Measurements from ENCODE around the gene MAPK8.

MAPK8 gene

DNA sequence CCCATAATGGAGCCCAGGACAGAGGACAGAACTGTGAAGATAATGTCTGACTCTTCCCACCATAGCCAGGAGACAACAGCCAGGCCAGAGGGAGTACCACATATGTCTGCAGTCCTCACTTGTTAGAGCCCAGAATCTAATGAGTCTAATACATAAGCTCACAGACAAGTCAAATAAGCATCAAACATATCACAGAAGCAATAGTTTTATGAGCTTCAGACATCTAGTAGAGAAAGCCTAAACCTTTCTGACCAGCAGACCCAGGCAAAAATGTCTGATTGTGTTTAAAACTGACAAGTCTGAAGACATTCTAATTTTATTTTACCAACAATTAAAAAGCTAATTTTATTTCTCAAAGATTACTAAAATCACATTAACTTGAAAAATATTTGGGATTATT is 75.5 kb downstream of the MAPK8 start:
- DNase-seq (ENCODE audit: low read depth in 2 of 2, low spot score in 1 of 2), result no peak

DNA sequence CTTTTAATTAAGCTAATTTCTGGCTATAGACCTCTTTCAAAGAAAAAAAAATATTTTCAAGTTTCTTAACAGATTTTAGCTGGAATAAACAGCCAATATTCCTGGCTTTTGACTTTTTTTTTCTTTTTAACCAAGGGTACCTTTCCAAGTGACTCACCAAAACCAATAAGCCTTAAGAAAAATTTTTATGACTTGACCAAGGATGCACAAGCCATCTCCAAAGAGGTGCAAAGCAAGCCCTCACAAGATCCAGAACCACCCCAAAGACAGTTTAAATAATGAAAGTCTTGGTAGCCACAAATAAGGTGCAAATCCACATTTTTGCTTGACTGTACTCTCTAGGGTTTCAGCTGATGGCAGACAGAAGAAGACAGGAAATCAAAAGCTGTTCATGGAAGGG is 76.5 kb downstream of the MAPK8 start:
- DNase-seq (ENCODE audit: low read depth in 2 of 2, low spot score in 1 of 2), result no peak

DNA sequence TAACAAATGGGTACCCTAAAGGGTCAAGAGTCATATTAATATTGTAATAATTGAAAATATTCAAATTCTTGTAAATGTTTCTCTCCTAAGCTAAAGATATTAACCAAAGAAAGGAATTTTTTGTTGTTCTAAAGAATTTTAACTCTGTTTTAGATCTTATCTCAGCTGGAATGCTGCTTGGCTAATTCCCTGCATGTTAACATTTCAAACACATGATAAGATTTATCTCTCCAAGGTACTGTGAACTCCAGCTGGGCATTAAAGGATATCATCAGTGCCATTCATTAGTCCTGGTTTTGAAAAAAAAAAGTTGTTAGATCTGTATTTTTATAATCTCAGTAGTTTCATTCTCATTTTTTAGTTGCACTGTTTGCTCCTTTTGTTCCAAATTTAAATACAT is 76.9 kb downstream of the MAPK8 start:
- no peak for DNase-seq (ENCODE audit: low read depth in 2 of 2, low spot score in 1 of 2)

DNA sequence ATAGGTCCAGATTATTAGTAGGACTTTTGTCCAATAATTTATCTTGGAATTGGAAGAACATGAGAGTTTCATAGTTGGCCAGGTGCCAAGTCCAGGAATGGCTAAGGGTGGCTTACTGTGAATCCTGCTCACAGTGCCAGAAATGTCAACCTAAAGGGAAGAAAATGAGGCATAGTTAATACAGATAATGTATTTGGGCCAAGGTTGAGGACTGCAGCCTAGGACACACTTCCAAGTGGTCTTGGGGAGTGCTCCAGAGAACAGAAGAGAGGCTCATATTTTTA is 78.2 kb downstream of the MAPK8 start:
- no peak for DNase-seq (ENCODE audit: low read depth in 2 of 2, low spot score in 1 of 2)

DNA sequence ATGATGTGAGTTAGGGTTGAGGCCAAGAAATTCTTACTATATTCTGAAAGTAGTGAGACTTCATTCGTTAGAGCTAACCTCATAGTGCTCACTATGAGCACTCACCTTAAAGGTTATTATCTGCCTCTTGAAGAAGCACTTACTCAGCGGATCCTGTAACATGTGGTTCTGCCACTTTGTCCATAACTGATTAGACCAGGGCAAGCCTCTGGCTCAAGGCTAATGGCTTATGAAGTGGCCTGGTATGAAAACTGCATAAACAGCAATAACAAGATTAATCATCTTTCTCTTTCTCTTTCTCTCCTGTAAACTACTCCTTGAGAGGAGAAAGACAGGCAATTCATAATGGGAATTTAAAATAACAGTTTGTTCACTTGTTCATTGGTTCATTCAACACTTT is 82.8 kb downstream of the MAPK8 start:
- no peak for DNase-seq (ENCODE audit: low read depth in 2 of 2, low spot score in 1 of 2)

DNA sequence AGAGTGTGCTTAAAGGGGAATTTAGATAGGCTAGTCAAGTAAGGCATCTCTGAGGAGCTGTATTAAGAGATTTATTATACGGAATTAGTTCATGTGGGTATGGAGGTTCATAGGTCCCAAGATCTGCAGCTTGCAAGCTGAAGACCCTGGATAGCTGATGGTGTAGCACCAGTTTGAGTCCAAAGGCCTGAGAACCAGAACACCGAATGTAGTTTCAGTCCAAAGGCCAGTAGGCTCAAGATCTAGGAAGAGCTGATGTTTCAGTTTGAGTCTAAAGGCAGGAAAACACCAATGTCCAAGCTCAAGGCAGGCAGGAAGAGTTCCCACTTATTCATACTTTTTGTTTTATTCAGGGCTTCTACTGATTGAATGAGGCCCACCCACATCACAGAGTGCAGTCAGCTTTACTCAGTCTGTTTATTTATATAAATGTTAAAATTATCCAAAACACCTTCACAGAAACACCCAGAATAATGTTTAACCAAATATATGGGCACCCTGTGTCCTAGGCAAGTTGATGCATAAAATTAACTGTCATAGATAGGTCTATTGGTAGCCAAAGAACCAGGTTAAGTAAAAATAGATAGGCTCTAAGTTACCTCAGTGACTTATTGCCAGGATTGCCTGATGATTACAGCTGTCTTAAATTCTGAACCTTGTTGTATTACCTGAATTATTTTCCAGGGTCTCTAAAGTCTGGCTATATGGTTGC is 83.5 kb downstream of the MAPK8 start:
- DNase-seq (ENCODE audit: low read depth in 2 of 2, low spot score in 1 of 2), result no peak

DNA sequence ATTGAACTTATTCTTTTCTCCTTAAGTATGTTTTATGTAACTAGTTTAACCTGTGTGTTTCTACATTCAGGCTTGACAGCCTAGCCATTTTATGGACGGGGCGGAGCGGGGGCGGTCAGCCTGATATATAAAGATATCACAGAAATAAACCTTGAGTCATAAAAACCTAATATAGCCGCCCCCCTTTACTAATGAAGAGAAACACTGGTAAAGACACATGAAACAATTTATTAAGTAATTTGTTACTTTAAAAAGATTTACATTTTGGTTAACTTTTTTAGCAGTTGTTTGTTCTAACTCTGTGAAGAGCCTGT is 84.0 kb downstream of the MAPK8 start:
- no peak for DNase-seq (ENCODE audit: low read depth in 2 of 2, low spot score in 1 of 2)

DNA sequence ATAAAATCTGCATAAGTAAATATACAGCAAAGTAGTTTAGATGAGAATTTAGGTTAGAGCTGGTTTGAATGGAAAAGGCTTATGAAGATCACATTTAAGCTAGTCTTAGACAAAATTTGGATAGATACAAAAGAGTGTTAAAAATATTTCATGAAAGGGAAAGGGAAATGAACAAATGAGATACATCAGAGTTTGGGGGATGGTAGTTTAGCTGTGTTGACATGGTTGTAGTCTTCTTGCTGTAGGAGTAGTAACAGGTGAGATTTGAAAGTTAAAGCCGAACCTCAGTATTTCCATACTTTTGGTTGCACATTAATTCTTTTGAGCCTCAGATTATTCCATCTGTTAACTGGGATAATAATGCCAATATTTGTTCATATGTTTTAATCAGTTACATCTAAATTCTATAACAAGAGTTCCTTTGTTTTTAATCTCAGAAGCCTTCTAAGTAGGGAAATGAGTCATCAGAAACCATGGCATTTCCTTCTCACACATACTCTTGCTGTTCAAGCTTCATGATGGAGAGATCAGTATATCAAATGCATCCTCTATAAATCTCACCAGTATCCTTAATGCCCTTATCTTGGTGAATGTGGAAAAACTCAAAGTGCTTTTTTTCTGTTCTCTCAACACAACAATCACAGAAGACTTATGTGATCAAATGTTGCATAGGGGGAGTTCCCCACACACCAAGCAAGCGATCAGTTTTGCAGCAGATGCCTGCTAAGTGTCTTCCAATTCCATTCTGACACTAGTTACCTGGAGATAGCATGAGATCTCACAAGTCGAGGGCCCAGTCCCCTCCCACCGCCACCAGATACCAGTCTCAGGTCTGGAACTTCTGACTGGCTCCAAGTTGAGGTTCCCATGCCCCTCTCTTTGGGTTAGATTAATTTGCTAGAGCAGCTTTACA is 84.7 kb downstream of the MAPK8 start:
- no peak for DNase-seq (ENCODE audit: low read depth in 2 of 2, low spot score in 1 of 2)

DNA sequence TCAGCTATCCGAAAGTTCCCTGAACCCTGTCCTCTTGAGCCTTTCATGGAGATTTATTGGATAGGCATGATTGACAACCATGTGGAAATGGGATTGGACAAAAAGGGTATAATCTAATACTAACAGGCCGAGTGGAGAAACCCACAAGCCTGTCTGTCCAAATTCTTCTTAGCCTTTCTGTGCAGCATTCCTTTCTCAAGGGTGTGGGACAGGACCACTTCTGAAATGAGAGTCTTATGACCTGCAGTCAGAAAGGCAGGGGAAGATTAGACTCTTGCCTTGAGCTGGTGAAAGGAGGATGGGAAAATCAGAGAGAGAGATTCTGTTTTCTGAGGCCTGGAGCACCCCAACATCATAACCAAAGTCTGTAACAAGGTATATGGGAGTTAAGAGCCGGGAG is 85.5 kb downstream of the MAPK8 start:
- DNase-seq (ENCODE audit: low read depth in 2 of 2, low spot score in 1 of 2), result no peak

DNA sequence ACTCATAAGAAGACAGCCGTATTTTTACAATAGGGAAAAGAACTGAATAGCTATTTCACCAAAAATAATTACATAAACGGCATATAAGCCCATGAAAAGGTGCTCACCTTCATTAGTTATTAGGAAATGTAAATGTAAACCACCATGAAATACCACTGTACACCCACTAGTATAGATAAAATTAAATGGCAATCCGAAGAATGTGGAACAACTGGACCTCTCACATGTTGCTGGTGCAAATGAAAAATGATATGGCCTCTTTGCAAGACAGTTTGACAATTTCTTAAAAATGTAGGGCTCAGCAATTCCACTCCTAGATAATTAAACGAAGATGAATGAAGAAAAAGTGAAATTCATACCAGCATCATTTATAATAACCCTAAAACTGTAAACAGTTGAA is 91.8 kb downstream of the MAPK8 start:
- no peak for DNase-seq (ENCODE audit: low read depth in 2 of 2, low spot score in 1 of 2)

DNA sequence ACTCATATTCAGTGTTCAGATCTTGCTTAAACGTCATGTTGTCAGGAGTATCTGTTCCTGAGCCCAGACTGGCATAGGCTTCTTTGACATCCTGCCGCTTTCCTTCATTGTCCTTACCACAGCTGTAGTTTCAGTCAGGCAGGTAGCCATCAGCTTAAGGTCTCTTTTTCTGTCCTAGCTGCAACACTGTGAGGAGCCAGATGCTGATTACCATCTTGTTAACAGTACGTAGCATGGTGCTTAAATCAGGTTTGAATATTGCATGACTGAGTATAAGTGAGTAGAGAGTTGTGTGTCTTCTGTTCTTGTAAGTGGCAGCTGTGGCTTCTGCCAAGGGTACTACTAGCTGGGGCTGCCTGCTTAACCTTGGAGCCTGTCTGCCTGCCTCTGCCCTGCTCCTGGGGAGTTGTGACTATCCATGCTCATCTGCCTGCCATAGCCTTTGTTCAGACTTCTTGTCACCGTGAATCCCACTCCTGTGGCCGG is 92.6 kb downstream of the MAPK8 start:
- no peak for DNase-seq (ENCODE audit: low read depth in 2 of 2, low spot score in 1 of 2)

DNA sequence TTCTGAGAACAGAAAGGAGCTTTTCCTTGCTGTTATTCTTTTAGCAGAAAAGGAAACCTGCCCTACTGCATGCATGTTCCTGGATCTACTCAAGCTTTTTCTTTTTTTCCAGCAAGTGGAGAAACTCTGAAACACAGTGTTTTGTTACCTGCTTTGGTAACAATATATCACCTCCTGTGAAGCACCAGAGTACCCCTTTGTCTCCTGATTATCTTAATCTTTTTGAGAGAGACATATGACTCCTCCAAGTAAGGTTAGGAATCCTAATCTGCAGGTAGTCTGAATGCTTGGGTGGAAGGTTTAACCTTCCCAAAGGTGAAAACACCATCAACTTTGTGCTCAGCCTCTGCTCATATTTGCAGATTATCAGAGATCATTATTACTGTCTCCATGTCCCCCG is 93.1 kb downstream of the MAPK8 start:
- no peak for DNase-seq (ENCODE audit: low read depth in 2 of 2, low spot score in 1 of 2)

DNA sequence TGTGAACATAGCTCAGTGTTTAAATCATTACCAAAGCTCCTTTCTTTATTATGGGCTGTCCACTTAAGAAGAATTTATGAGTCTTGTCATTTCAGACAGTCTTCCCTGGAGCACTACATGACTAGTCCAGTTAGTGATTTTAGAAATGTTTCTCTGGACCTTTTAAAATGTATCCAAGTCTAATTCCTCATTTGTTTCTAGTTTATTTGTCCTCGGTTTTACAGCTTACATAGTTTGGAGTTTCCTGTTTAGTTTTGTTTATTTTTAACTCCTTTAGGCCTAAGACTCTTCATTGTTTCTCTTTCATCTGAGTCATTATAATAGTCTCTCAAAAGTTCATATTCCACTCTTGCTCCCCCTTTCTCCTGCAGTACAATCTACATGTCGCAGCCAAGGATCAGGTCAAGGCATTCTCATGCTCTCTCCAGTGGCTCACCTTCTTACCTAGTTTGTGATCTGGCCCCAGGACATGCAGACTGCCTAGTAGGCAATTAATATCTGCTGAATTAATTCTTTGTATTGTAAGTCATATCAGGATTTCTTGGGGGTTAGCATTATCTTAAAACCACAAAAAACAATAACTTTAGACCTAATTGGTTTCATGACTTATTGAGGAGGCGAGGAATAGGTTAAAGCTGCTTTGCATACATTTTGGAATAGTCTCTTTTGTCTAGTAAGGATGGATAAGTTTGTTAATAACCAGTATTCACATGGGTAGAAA is 93.8 kb downstream of the MAPK8 start:
- no peak for DNase-seq (ENCODE audit: low read depth in 2 of 2, low spot score in 1 of 2)

DNA sequence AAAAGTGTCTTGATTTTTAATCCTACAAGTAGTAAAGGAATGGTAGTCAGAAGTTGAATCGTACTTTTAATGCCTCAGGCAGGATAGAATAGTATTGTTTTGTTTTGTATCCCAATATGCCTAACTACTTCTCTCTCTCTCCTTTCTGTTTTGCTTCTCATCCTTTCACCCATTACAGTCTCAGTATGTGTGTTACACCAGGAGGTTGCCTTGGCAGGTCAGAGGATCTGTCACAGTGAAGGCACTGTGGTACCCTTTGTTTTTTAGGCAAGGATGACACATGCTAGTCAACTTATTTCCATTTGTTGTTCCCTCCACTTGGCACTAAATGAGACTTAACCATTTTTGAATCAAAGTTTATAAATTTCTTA is 94.4 kb downstream of the MAPK8 start:
- DNase-seq (ENCODE audit: low read depth in 2 of 2, low spot score in 1 of 2), result no peak

DNA sequence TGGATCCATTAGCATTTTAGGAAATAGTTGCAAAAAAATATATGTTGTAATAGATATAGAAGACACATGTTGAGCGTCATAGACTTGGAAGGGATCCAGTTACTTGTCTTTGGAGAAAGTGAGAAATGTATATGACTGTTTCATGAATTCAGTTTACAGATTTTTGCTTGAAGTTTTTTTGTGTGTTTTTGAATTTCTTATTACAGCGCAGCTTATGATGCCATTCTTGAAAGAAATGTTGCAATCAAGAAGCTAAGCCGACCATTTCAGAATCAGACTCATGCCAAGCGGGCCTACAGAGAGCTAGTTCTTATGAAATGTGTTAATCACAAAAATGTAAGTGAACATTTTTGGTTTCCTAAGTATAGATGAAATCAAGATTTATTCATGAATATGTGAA is 98.2 kb downstream of the MAPK8 start:
- no peak for DNase-seq (ENCODE audit: low read depth in 2 of 2, low spot score in 1 of 2)

DNA sequence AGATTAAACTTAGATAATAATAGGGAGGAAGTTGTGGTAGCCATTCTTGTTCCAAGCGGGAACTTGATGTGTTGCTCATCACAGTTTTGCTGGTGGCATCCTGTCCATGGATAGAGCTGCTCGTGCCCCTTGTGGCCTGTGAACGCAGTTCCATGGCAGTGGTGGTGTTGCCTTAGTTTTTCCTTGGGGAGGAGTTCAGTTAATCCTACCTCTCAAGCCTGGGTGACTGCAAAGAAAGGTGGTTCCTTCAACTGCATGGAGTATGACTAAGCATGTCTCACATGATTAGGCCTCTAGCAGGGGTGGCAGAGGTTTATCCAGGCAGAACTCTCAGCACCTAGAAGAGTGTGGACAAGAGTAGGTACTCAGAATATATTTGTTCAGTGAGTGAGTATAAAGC is 99.7 kb downstream of the MAPK8 start:
- DNase-seq (ENCODE audit: low read depth in 2 of 2, low spot score in 1 of 2), result no peak

DNA sequence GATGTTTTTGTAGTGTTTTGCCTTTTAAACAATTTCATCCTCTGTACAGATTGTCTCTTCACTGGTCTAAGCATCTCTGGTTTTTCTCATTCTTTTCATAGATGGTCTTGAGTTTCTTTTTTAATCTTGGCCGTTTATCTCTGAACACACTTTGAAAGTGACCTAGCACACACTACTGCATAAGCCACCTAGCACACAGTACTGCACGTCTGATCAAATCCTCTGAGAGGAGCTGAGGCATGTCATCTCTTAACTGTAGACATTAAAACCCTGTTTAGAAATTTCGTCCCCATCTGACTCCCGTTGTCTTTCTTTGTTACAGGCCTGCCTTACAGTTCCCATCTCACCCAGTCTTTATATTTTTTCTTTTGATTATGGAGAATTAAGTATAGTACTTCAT is 100.2 kb downstream of the MAPK8 start:
- DNase-seq (ENCODE audit: low read depth in 2 of 2, low spot score in 1 of 2), result no peak

DNA sequence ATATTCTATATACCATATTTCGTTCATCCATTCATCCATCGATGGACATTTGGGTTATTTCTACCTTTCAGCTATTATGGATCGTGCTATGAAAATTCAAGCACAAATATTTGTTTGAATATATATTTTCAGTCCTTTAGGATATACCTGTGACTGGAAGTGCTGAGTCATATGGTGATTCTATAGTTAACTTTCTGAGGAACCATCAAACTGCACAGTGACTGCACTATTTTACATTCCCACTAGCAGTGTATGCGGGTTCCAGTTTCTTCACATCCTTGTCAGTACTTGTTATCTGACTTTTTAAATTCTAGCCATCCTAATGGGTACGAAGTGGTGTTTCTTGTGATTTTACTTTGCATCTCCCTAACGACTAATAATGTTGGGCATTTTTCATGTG is 104.0 kb downstream of the MAPK8 start:
- no peak for DNase-seq (ENCODE audit: low read depth in 2 of 2, low spot score in 1 of 2)

DNA sequence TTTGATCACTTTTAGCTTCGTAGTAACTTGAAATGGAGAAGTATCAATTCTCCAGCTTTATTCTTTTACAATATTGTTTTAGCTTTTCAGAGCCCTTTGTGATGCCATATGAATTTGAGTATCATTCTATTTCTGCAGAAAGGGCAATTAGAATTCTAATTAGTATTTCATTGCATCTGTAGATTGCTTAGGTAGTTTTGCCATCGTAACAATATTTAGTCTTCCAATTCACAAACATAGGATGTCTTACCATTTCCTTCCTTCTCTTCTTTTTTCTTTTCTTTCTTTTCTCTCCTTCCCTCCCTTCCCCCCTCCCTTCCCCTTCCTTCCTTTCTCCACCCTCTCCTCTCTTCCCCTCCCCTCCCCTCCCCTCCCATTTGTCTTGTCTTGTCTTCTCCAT is 105.0 kb downstream of the MAPK8 start:
- DNase-seq (ENCODE audit: low read depth in 2 of 2, low spot score in 1 of 2), result no peak

DNA sequence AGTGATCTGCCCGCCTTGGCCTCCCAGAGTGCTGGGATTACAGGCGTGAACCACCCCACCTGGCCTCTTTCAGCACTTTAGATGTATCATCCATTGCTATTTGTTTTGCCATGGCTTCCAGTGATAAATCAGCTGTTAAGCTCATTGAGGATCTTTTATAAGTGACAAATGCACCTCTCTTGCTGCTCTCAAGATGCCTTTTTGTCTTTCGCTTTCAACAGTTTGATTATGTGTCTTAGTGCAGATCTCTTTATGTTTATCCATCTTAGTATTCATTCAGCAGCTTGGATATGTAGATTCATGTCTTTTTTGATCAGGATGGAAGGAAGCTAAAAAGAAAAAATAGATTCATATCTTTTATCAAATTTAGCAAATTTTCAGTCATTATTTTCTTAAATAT is 105.6 kb downstream of the MAPK8 start:
- no peak for DNase-seq (ENCODE audit: low read depth in 2 of 2, low spot score in 1 of 2)

DNA sequence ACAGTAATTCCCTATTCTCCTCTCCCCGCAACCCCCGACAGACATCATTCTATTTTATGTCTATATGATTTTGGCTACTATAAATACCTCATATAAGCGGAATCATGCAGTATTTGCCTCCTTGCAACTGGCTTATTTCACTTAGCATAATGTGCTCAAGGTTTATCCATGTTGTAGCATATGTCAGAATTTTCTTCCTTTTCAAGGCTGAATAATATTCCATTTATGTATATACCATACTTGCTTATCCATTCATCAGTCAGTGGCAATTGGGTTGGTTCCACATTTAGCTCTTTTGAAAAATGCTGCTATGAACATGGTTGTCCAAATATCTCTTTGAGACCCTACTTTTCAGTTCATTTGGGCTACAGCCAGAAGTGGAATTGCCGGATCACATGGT is 106.5 kb downstream of the MAPK8 start:
- DNase-seq (ENCODE audit: low read depth in 2 of 2, low spot score in 1 of 2), result no peak

DNA sequence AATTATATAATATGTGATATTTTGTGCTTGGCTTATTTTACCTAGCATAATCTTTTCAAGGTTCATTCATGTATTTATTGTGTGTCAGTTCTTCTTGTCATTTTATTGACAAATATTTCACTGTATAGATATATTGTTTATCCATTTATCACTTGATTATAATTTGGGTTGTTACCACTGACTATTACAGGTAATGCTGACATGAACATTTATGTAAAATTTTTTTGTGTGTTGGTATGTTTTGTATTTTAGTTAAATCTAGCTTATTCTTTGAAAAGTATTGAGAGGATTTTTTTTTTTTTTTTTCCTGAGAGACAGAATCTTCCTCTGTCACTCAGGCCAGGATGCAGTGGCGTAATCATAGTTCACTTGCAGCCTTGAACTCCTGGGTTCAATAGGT is 107.7 kb downstream of the MAPK8 start:
- DNase-seq (ENCODE audit: low read depth in 2 of 2, low spot score in 1 of 2), result no peak
